Bronchial epithelial cell (primary cell): ENCODE data around the gene TMC3. TPM values are rescaled to one million over a fixed set of nuclear protein-coding genes. Genes with fewer than 3 reads are reported as not detected.
A peak's percentile ranks its signal among the peaks of the same experiment; 100 is the strongest.

Source experiments
- DNase-seq: peaks from one replicate; pipeline ENCODE4 v3.0.0-alpha.2; 2010; ENCODE audit warnings: low read depth
- FAIRE-seq: peaks from 2 replicates; lab custom pipeline; 2011; peaks lifted over from hg19 to GRCh38; lab: Jason Lieb, UNC
- H3K27me3 ChIP-seq: 2 replicates; pipeline ENCODE4 v1.5.1; 2011; ENCODE audit warnings: low read length; ENCODE audit not compliant: control insufficient read depth, insufficient read depth
- H3K36me3 ChIP-seq: 2 replicates; pipeline ENCODE4 v1.5.1; 2011; ENCODE audit warnings: low read length; ENCODE audit not compliant: control insufficient read depth, insufficient read depth
- H3K4me3 ChIP-seq: 2 replicates; pipeline ENCODE4 v1.5.1; 2011; ENCODE audit warnings: mild to moderate bottlenecking, low read depth, low read length, control low read depth
- CTCF ChIP-seq: IDR thresholded peaks from 2 replicates; pipeline ENCODE4 v1.5.1; 2011; ENCODE audit warnings: mild to moderate bottlenecking, moderate library complexity, low read length, control low read depth, inconsistent platforms; ENCODE audit not compliant: insufficient read depth, severe bottlenecking
- total RNA-seq: library from RNA; depleted of rRNA; stranded (reverse); fragments of >200 nt; gene quantifications from 2 replicates; pipeline ENCODE4 v1.2.1, GENCODE V29; 2014

The TMC3 gene
- total RNA-seq, 1 donor from 2014 or later: not detected

- TF ChIP-seq CTCF: no peak
- no peak overlapping the region for H3K4me3 ChIP-seq
- DNase-seq: peak; percentile 38
These were observed 76.1 kb downstream of the TMC3 start for GRCh38 chr15:81297603-81298575.

GRCh38 chr15:81297147-81297572 lies 76.9 kb downstream of the TMC3 start:
- H3K36me3 ChIP-seq: no peaks in the 10 kb centered on the region
- H3K4me3 ChIP-seq: no peak overlapping the region
- TF ChIP-seq CTCF: no peak
- DNase-seq (peak; percentile 96), FAIRE-seq (peak; percentile 99)
- H3K27me3 ChIP-seq: no peaks in the 10 kb centered on the region

More at GRCh38 chr15:81297603-81298575, 76.1 kb downstream of the TMC3 start:
- Histone ChIP-seq H3K36me3 (no peaks in the 10 kb centered on the region), H3K27me3 (no peaks in the 10 kb centered on the region)
- FAIRE-seq: peak; percentile 47

GRCh38 chr15:81296673-81297072 lies 77.3 kb downstream of the TMC3 start:
- no peak overlapping the region for H3K4me3 ChIP-seq
- DNase-seq (no peak), FAIRE-seq (no peak)
- H3K36me3 ChIP-seq: no peaks in the 10 kb centered on the region
- no peak for TF ChIP-seq CTCF
- H3K27me3 ChIP-seq: no peaks in the 10 kb centered on the region

GRCh38 chr15:81296186-81296585 lies 77.8 kb downstream of the TMC3 start:
- FAIRE-seq (peak; percentile 76), DNase-seq (no peak)
- TF ChIP-seq CTCF: no peak
- Histone ChIP-seq H3K27me3 (no peaks in the 10 kb centered on the region), H3K4me3 (no peak overlapping the region), H3K36me3 (no peaks in the 10 kb centered on the region)

- FAIRE-seq: no peak
- H3K36me3 ChIP-seq: no peaks in the 10 kb centered on the region
- DNase-seq: no peak
- H3K27me3 ChIP-seq: no peaks in the 10 kb centered on the region
- no peak for TF ChIP-seq CTCF
- H3K4me3 ChIP-seq: no peak overlapping the region
These were observed 78.4 kb downstream of the TMC3 start for GRCh38 chr15:81295486-81296121.
